Small intestine (tissue), 7 donors: ENCODE data around the gene RFTN1. TPM values are rescaled to one million over a fixed set of nuclear protein-coding genes. Genes with fewer than 3 reads are reported as not detected.
"Not testable (repeated sequence)": the region's sequence is repeated elsewhere in the genome, so short reads cannot be mapped to it uniquely, and the experiment has no call there.

Source experiments
- DNase-seq, 2 donors: peaks; one replicate each; pipeline versions ENCODE4 v3.0.0 to v3.0.0-alpha.2; 2013
- FAIRE-seq: peaks from 2 replicates; lab custom pipeline; 2012; peaks lifted over from hg19 to GRCh38; lab: Jason Lieb, UNC
- H3K27ac ChIP-seq, 3 donors: one replicate each; pipeline ENCODE4 v1.5.1; 2013; ENCODE audit warnings: low read length in 2 of 3, mild to moderate bottlenecking in 2 of 3, control low read depth in 1 of 3, inconsistent platforms in 1 of 3, low read depth in 1 of 3, moderate library complexity in 1 of 3
- H3K27me3 ChIP-seq, 3 donors: one replicate each; pipeline ENCODE4 v1.6.1; 2013; ENCODE audit warnings: low read length in 3 of 3, inconsistent platforms in 1 of 3; ENCODE audit not compliant: control insufficient read depth in 3 of 3, insufficient read depth in 3 of 3
- H3K36me3 ChIP-seq, 3 donors: one replicate each; pipeline ENCODE4 v1.6.1; 2013; ENCODE audit warnings: low read length in 3 of 3, inconsistent platforms in 1 of 3, low read depth in 1 of 3, mild to moderate bottlenecking in 1 of 3, moderate library complexity in 1 of 3; ENCODE audit not compliant: control insufficient read depth in 3 of 3, insufficient read depth in 2 of 3
- H3K4me1 ChIP-seq, 3 donors: one replicate each; pipeline ENCODE4 v1.6.1; 2013; ENCODE audit warnings: low read length in 2 of 3, inconsistent platforms in 1 of 3, low read depth in 1 of 3, mild to moderate bottlenecking in 1 of 3, moderate library complexity in 1 of 3; ENCODE audit not compliant: control insufficient read depth in 3 of 3, insufficient read depth in 2 of 3
- H3K4me3 ChIP-seq, 3 donors: one replicate each; pipeline ENCODE4 v1.5.1; 2013; ENCODE audit warnings: low read length in 3 of 3, control low read depth in 1 of 3, inconsistent platforms in 1 of 3, low read depth in 1 of 3, mild to moderate bottlenecking in 1 of 3, moderate library complexity in 1 of 3
- H3K9me3 ChIP-seq, 2 donors: one replicate each; pipeline ENCODE4 v1.6.1; 2013; ENCODE audit warnings: low read depth in 1 of 2, low read length in 1 of 2; ENCODE audit not compliant: control insufficient read depth in 2 of 2, insufficient read depth in 1 of 2
- WGBS, 3 donors: extraction: QIAGEN DNeasy Blood & Tissue Kit; methylation state at CpG; one replicate each; pipeline ENCODE4 v1.1.7; 2013; 5-methylcytosine and 5-hydroxymethylcytosine counted together
- polyA plus RNA-seq, 4 donors: library from polyadenylated mRNA; stranded (reverse) in 3 of 4; unstranded in 1 of 4; fragments of 200-250 nt in 3 of 4; fragments of 120-200 nt in 1 of 4; gene quantifications; one replicate each; pipeline versions ENCODE4 v1.2.1 to v1.2.3, GENCODE V29; 2013
- donor health status: healthy with polysubstance abuse.
- donor health status: control.
- donor health status: control.
- donor health status: Bipolar disorder and iron deficiency.
- donor health status: healthy.

RFTN1 gene
- polyA plus RNA-seq, 4 donors: 1.8 to 18.4 (median 11.6) TPM

DNA sequence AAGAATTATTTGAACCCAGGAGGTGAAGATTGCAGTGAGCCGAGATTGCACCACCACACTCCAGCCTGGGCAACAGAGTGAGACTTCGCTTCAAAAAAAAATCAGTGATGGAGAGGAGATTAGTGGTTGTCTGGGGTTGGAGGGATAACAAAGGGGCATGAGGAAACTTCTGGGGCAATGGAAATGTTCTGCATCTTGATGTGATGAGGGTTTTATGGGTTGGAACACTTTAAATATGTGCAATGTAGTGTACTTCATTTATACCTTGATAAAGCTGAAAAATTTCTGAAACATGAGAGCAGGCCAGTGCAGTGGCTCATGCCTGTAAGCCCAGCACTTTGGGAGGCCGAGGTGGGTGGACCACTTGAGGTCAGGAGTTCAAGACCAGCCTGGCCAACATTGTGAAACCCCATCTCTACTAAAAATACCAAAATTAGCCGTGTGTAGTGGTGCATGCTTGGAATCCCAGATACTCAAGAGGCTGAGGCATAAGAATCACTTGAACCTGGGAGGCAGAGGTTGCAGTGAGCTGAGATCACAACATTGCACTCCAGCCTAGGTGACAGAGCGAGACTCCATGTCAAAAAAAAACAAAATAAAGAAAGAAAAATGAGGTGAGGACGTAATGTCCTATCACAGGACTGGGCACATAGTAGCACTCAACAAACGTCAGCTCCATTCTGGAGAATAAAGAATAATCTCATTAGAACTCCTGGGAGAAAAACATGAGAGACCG lies 24.0 kb downstream of the RFTN1 start:
- WGBS, 3 donors: 80 to 84% (median 81%) methylated on average over 8 of the region's 8 CpGs
- not testable (repeated sequence) for H3K27me3 ChIP-seq, H3K4me1 ChIP-seq, FAIRE-seq, H3K9me3 ChIP-seq, H3K4me3 ChIP-seq, DNase-seq, H3K27ac ChIP-seq, H3K36me3 ChIP-seq

DNA sequence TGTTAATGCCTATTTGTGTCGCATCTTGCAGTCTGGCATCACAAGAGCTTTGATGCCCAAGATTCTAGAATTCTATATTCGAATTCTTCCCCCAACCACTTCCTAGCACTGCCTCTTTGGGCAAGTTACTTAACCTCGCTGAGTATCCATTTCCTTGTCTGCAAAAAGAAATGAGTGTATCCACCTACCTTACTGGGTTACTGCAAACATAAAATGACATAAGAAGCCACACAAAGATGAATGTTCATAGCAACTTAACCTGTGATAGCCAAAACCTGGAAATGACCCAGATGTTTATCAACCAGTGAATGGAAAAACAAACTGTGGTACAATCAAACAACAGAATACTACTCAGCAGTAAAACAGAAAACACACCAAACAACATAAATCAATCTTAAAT lies 24.9 kb downstream of the RFTN1 start:
- FAIRE-seq: no peak
- no peak overlapping the region for H3K27ac ChIP-seq
- peaks cover 0 to 6% (median 0%) of the 10 kb centered on the region in 3 donors for H3K36me3 ChIP-seq
- peaks cover 0 to 1% (median 0%) of the 10 kb centered on the region in 3 donors for H3K4me1 ChIP-seq
- DNase-seq: no peak
- H3K27me3 ChIP-seq: peaks cover 0 to 3% (median 0%) of the 10 kb centered on the region in 3 donors
- WGBS, 3 donors: 77 to 87% (median 81%) methylated on average over 3 of the region's 3 CpGs
- peaks cover 0 to 4% of the 10 kb centered on the region in 2 donors for H3K9me3 ChIP-seq
- no peak overlapping the region for H3K4me3 ChIP-seq

DNA sequence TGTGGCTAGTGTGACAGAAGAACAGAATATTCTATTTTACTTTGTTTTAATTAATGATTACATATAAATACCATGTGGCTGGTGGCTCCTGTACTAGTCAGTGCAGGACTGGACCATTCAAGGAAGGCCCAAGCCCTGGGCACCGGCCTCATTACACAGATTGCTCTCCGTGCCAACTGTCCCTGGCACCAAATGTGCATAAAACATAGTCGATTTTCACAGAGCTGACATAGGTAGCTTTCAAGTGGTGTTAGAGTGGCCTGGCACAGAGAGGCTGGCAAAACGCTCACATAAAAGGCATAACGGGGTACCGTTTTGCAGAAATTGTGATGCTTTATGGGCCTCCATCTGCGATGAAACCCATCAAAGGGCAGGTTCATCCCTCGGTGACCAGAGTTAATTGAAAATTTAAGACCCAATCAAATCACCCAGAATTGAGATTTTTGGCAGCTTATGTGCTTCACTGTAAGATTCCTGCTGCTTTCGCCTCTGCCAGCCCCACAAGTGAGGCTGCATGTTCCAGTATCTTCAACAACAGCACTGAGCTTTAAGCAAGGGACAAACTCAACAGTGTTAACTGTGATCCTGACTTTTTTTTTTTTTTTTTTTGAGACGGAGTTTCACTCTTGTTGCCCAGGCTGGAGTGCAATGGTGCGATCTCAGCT lies 25.9 kb downstream of the RFTN1 start:
- no peak overlapping the region for H3K4me3 ChIP-seq
- no peak for FAIRE-seq
- peaks cover 0 to 4% of the 10 kb centered on the region in 2 donors for H3K9me3 ChIP-seq
- H3K4me1 ChIP-seq: peaks cover 0 to 2% (median 2%) of the 10 kb centered on the region in 3 donors
- DNase-seq: no peak
- peaks cover 0 to 4% (median 0%) of the 10 kb centered on the region in 3 donors for H3K36me3 ChIP-seq
- no peak overlapping the region for H3K27ac ChIP-seq
- H3K27me3 ChIP-seq: peaks cover 0 to 3% (median 0%) of the 10 kb centered on the region in 3 donors
- 92 to 94% (median 92%) methylated on average over 11 of the region's 11 CpGs for WGBS, 3 donors

DNA sequence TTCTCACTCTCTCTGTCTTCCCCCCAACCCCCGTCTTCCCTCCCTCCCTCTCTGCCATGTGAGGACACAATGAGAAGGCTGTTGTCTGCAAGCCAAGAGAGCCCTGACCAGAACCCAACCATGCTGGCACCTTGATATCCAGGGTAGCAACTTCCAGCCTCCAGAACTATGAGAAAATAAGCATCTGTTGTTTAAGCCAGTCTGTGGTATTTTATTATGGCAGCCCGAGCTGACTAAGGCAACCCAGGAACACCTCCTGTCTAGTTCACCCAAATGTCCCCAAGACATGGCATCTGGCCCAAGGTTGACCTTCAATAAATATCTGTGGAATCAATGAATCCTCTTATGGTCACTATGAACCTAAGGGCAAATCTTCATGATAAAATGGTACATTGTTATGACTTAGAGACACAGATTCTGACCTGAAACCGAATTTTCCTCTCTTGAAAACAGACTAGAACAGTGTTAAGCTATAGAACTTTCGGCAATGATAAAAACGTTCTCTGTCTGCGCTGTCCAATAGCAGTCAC lies 26.5 kb downstream of the RFTN1 start:
- H3K27ac ChIP-seq: no peak overlapping the region
- no peak overlapping the region for H3K4me3 ChIP-seq
- peaks cover 0 to 7% (median 3%) of the 10 kb centered on the region in 3 donors for H3K4me1 ChIP-seq
- WGBS, 3 donors: 83 to 91% (median 85%) methylated on average over 6 of the region's 6 CpGs
- H3K36me3 ChIP-seq: peaks cover 0 to 3% (median 0%) of the 10 kb centered on the region in 3 donors
- no peak for DNase-seq
- peaks cover 0 to 3% (median 0%) of the 10 kb centered on the region in 3 donors for H3K27me3 ChIP-seq
- no peak for FAIRE-seq
- peaks cover 0 to 4% of the 10 kb centered on the region in 2 donors for H3K9me3 ChIP-seq

DNA sequence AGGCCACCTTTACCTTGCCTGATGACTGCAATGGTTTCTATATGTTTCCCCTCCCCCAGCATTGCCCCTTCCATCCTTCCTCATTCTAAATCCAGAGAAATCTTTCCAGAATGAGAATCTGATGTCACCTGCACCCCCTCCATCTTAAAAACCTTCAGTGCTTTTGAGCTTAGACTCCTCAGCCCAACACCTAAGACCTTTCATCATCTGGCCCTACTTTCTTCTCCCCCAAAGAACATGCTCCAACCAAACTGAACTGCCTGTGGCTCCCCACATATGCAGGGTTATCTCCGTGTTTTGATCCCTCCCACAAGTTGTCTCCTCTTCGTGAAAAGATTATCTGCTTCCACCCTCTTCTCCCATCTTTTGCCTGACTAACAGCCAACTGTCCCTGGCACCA lies 27.3 kb downstream of the RFTN1 start:
- Histone ChIP-seq H3K36me3 (peaks cover 0 to 2% (median 0%) of the 10 kb centered on the region in 3 donors), H3K4me1 (peaks cover 0 to 10% (median 7%) of the 10 kb centered on the region in 3 donors), H3K9me3 (peaks cover 0 to 2% of the 10 kb centered on the region in 2 donors), H3K27me3 (peaks cover 0 to 3% (median 0%) of the 10 kb centered on the region in 3 donors), H3K27ac (no peak overlapping the region), H3K4me3 (no peak overlapping the region)
- WGBS, 3 donors: 78 to 84% (median 83%) methylated on average over 2 of the region's 2 CpGs
- no peak for DNase-seq
- no peak for FAIRE-seq

DNA sequence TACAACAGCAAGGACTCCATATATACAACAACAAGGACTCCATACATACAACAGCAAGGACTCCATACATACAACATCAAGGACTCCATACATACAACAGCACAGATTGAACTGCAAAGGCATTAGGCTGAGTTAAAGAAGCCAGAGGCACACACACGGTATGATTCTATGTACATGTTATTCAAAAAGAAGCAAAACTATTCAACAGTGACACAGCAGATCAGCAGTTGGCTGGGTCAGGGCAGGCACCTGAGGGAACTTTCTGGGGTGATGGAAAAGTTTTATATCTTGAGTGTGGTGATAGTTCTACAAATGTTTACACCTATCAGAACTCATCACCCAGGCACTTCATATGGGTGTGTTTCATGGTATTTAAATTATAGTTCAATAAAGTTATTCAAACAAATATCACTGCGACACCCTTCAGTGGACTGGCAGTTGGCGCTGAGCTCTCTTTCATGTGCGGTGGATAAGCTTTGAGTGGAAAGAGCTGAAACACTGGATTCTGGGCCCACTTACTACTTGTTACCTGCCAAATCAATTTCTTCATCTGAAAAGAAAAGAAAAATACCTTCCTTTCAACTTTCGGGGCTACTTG lies 28.0 kb downstream of the RFTN1 start:
- 82 to 89% (median 83%) methylated on average over 5 of the region's 5 CpGs for WGBS, 3 donors
- H3K4me1 ChIP-seq: peaks cover 0 to 10% (median 7%) of the 10 kb centered on the region in 3 donors
- H3K36me3 ChIP-seq: no peaks in the 10 kb centered on the region
- H3K4me3 ChIP-seq: no peak overlapping the region
- DNase-seq: no peak
- peak overlapping the region in 1 of 3 donors; percentile 36 for H3K27ac ChIP-seq
- peaks cover 0 to 3% (median 0%) of the 10 kb centered on the region in 3 donors for H3K27me3 ChIP-seq
- no peak for FAIRE-seq
- H3K9me3 ChIP-seq: no peaks in the 10 kb centered on the region

DNA sequence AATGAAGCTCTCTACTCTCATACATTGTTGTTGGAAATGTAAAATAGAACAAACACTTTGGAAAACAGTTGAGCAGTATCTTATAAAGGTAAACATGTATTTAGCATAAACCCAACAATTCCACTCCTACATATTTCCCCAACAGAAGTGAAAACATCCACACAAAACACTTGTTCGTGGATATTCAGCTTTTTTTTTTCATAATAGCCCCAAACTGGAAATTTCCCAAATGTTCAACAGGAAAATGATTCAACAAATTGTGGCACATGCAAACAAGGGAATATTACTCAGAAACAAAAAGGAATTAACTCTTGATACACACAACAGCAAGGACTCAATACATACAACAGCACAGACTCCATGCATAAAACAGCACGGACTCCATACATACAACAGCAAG lies 28.5 kb downstream of the RFTN1 start:
- Histone ChIP-seq H3K4me1 (peaks cover 0 to 10% (median 7%) of the 10 kb centered on the region in 3 donors), H3K27ac (peak overlapping the region in 2 of 3 donors; percentile 36 to 61), H3K9me3 (no peaks in the 10 kb centered on the region), H3K4me3 (no peak overlapping the region), H3K27me3 (no peaks in the 10 kb centered on the region), H3K36me3 (no peaks in the 10 kb centered on the region)
- DNase-seq (no peak), FAIRE-seq (no peak)
- WGBS, 3 donors: 74 to 85% (median 76%) methylated on average over 2 of the region's 2 CpGs

DNA sequence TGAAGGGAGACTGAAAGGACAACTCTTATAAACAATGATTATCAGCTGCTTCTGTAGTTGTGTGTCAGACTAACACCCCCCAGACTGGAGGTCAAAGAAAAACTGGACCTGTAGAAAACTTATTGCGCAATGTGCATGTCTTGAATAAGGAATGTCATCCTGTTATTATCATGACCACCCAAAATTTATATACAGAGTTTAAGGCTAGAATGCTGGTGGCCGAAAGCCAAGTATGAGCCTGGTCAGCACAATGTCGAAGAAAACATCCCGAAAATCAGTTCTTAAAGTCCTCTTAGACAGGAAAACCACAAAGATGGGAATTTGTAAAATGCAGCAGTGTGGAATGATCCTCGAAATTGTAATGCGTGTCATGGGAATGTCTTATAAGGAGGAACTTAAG lies 29.3 kb downstream of the RFTN1 start:
- no peak for FAIRE-seq
- Histone ChIP-seq H3K27me3 (no peaks in the 10 kb centered on the region), H3K4me1 (peaks cover 0 to 10% (median 7%) of the 10 kb centered on the region in 3 donors), H3K36me3 (no peaks in the 10 kb centered on the region), H3K4me3 (no peak overlapping the region), H3K9me3 (no peaks in the 10 kb centered on the region), H3K27ac (peak overlapping the region in 2 of 3 donors; percentile 6 to 61)
- 62 to 90% (median 84%) methylated on average over 6 of the region's 6 CpGs for WGBS, 3 donors
- peak; percentile 6 to 27 for DNase-seq
